ENCODE results near the gene TRAM2. TPM values are rescaled to one million over a fixed set of nuclear protein-coding genes. Genes with fewer than 3 reads are reported as not detected.
A peak's percentile ranks its signal among the peaks of the same experiment; 100 is the strongest.

Gene TRAM2
- total RNA-seq, 1 donor from 2014 or later, result 16.2 TPM

DNA sequence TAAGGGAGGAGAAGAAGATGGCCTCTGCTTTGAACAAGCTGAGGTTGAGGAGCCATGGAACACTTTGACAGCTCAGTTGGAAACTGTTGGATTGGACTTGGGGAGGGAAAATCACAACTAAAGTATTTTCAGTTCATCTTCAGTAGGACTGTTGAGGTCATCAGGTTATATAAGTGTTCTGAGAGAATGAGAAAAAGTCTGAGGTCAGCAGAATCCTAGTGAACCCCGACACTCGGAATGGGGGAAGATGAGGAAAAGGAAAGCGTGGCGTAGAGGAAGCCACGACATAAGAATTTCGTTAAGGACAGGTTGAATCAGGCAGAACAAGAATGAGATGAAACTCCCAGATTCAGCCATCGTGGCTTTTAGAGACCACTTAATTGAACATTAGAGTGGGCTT lies 4.0 kb upstream of the TRAM2 start:
- TF ChIP-seq, protein P1, sequence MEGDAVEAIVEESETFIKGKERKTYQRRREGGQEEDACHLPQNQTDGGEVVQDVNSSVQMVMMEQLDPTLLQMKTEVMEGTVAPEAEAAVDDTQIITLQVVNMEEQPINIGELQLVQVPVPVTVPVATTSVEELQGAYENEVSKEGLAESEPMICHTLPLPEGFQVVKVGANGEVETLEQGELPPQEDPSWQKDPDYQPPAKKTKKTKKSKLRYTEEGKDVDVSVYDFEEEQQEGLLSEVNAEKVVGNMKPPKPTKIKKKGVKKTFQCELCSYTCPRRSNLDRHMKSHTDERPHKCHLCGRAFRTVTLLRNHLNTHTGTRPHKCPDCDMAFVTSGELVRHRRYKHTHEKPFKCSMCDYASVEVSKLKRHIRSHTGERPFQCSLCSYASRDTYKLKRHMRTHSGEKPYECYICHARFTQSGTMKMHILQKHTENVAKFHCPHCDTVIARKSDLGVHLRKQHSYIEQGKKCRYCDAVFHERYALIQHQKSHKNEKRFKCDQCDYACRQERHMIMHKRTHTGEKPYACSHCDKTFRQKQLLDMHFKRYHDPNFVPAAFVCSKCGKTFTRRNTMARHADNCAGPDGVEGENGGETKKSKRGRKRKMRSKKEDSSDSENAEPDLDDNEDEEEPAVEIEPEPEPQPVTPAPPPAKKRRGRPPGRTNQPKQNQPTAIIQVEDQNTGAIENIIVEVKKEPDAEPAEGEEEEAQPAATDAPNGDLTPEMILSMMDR (IDR thresholded peaks at IDR 0.05; ENCODE audit: partially characterized antibody, unreplicated experiment), result no peak
- peaks cover 4% of the 10 kb centered on the region for H3K9me3 Mint-ChIP-seq (ENCODE audit: unreplicated experiment)
- H3K36me3 Mint-ChIP-seq (ENCODE audit: unreplicated experiment), result peaks cover 5% of the 10 kb centered on the region
- DNase-seq, result no peak
- H3K4me1 Mint-ChIP-seq (ENCODE audit: low read depth, unreplicated experiment), result peaks cover 5% of the 10 kb centered on the region
- no peak overlapping the region for H3K27ac Mint-ChIP-seq (ENCODE audit: unreplicated experiment)
- no peak overlapping the region for H3K4me3 Mint-ChIP-seq (ENCODE audit: unreplicated experiment)
- H3K27me3 Mint-ChIP-seq (ENCODE audit: unreplicated experiment), result peaks cover 8% of the 10 kb centered on the region

DNA sequence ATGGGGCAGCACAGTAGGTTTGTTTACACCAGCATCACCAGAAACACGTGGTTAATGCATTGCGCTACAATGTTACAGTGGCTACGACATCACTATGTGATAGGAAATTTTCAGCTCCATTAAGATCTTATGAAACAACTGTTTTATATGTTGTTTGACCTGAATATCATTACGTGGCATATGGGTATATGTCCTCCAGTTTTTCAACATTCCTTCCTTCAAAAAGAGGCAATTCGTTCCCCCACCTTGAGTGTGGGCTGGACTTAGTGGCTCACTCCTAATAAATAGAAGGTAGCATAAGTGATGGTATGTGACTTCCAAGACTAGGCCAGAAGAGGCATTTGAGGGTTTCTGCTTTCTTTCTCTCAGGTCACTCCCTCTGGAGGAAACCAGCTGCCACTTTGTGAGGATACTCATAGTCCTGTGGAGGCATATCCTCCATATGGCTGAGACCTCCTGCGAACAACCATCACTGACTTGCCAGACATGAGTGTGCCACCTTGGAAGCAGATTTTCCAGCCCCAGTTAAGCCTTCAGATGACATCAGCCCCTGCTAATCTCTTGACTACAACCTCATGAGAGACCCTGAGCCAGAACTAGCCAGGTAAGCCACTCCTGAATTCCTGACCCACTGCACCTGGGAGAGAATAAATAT lies 2.3 kb upstream of the TRAM2 start:
- Mint-ChIP-seq H3K4me1 (ENCODE audit: low read depth, unreplicated experiment) (peaks cover 16% of the 10 kb centered on the region), H3K9me3 (ENCODE audit: unreplicated experiment) (peaks cover 6% of the 10 kb centered on the region), H3K4me3 (ENCODE audit: unreplicated experiment) (no peak overlapping the region), H3K27ac (ENCODE audit: unreplicated experiment) (no peak overlapping the region), H3K36me3 (ENCODE audit: unreplicated experiment) (peaks cover 5% of the 10 kb centered on the region), H3K27me3 (ENCODE audit: unreplicated experiment) (peaks cover 10% of the 10 kb centered on the region)
- TF ChIP-seq, protein P1 (IDR thresholded peaks at IDR 0.05; ENCODE audit: partially characterized antibody, unreplicated experiment), result no peak
- no peak for DNase-seq

DNA sequence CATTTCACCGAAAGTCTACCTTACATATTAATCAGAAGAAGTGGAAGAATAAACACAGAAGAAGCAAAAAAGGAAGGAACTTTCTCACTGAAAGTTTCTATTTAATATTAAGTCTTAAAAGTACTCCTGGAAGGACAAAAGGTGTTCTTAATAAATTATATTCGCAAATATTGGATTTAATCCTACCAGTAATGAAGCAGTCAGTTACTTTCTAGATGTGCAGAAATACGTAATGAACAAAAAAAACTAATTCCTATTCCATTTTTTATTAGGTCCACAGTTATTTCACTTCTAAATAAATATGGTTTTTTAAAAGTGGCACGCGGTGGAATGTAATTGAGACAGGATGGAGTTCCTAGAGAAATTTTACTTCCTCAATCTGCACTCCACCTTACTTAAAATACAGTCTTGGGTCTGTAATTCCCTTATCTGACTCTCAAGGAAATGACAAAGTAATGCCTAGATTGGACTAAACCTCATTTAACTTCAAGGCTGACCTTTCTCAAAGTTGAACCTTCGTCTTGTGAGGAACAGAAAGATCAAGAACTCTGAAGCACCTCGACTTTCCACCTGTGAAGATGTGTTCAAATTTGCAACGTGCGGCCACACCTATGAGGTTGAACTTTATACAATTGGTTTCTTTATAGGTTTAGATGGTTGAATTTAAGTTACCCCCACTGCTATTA lies 1.1 kb upstream of the TRAM2 start:
- peak overlapping the region; percentile 96 for H3K4me3 Mint-ChIP-seq (ENCODE audit: unreplicated experiment)
- H3K27me3 Mint-ChIP-seq (ENCODE audit: unreplicated experiment), result peaks cover 10% of the 10 kb centered on the region
- H3K27ac Mint-ChIP-seq (ENCODE audit: unreplicated experiment), result peak overlapping the region; percentile 94
- no peak for DNase-seq
- peaks cover 5% of the 10 kb centered on the region for H3K36me3 Mint-ChIP-seq (ENCODE audit: unreplicated experiment)
- H3K4me1 Mint-ChIP-seq (ENCODE audit: low read depth, unreplicated experiment), result peaks cover 20% of the 10 kb centered on the region
- TF ChIP-seq, protein P1 (IDR thresholded peaks at IDR 0.05; ENCODE audit: partially characterized antibody, unreplicated experiment), result no peak
- H3K9me3 Mint-ChIP-seq (ENCODE audit: unreplicated experiment), result peaks cover 6% of the 10 kb centered on the region

DNA sequence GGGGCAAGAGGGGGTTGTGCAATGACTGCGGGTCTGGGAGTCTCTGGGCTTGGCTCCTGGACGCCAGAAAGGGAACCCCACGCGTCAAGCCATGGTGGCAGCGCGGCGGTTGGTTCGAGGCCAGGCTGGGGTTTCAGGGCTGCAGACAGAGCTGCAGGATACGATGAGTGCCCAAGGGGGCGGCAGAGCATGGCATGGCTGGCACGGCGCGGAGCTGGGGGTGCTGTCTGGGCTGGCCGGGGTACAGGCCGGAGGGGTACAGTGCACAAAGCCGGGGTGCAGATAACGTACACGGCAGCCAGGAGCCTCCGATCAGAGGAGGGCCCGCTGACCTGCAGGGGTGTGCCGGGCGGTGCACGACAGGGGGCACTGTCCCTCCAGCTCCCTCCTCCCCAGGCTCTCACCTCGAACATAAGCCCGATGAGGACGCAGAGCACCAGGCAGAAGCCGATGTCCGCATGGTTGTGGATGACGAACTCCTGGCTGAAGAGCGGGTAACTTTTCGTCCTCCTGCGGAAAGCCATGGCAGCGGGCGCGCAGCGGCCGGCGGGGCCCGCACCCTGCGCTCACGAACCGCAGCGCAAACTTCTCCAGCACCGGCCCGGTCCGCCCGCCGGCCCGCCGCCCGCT lies 353 bp downstream of the TRAM2 start:
- H3K4me3 Mint-ChIP-seq (ENCODE audit: unreplicated experiment), result peak overlapping the region; percentile 84
- H3K27me3 Mint-ChIP-seq (ENCODE audit: unreplicated experiment), result peaks cover 12% of the 10 kb centered on the region
- no peaks in the 10 kb centered on the region for H3K36me3 Mint-ChIP-seq (ENCODE audit: unreplicated experiment)
- H3K4me1 Mint-ChIP-seq (ENCODE audit: low read depth, unreplicated experiment), result peaks cover 21% of the 10 kb centered on the region
- DNase-seq, result peak; percentile 78
- H3K9me3 Mint-ChIP-seq (ENCODE audit: unreplicated experiment), result peaks cover 6% of the 10 kb centered on the region
- peak overlapping the region; percentile 56 for H3K27ac Mint-ChIP-seq (ENCODE audit: unreplicated experiment)
- TF ChIP-seq, protein P1 (IDR thresholded peaks at IDR 0.05; ENCODE audit: partially characterized antibody, unreplicated experiment), result peak; percentile 54

DNA sequence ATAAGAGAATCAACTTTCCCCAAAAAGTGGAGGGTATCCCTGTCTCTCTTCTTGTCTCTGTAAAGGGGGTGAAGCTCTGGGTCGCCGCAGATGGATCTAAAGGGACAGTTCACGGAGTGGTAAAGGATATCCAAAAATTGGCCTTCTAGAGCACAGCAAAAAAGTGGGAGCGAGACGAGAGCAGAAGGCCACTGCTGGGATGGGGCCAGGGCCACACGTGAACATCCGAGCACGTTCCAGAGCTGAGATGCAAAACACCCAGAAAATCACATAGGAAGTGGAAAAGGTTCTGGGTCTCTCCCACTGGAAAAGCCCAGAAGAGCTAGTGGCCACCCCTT lies 837 bp downstream of the TRAM2 start:
- Mint-ChIP-seq H3K36me3 (ENCODE audit: unreplicated experiment) (no peaks in the 10 kb centered on the region), H3K9me3 (ENCODE audit: unreplicated experiment) (peaks cover 6% of the 10 kb centered on the region), H3K27ac (ENCODE audit: unreplicated experiment) (peak overlapping the region; percentile 56), H3K4me1 (ENCODE audit: low read depth, unreplicated experiment) (peaks cover 25% of the 10 kb centered on the region), H3K27me3 (ENCODE audit: unreplicated experiment) (peaks cover 11% of the 10 kb centered on the region), H3K4me3 (ENCODE audit: unreplicated experiment) (peak overlapping the region; percentile 84)
- no peak for DNase-seq
- TF ChIP-seq, protein P1 (IDR thresholded peaks at IDR 0.05; ENCODE audit: partially characterized antibody, unreplicated experiment), result no peak
